Measurements from ENCODE around the gene IGF1R. TPM values are rescaled to one million over a fixed set of nuclear protein-coding genes. Genes with fewer than 3 reads are reported as not detected.

IGF1R gene
- total and polyA plus RNA-seq, 2 of the 13 experiments (the other 11 are each of a cell fraction or from before 2014, with no cell fraction given): 15.9 to 18.4 TPM

DNA sequence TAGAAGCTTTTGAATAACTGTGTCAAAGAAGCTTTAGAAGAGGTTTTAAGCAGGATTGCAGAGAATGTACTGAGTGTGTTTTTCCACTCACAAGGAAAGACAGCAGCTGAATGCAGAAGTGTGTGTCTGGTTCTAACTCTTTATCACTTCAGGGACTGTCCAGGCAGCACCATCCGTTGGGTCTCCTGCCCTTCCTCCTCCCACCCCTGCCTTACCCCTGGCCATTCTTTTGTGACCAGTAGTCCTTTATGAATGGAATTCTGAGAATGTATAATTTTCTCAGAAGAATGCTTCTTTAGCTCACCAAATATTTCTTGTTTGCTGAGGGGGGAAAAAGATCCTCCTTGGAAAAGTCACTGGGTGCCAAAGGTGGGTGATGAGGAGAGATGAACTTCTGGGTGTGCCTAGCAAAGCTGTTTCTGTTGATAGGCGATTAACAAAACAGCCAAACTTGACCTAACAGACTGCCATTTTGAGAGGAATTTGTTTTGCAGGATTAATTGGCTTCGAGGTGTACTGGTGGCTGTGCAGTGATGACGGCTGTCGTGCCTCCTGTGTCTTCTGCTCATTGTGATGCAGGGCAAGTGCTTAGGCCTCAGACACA lies 70.9 kb downstream of the IGF1R start:
- Histone ChIP-seq H3K27ac (ENCODE audit: extremely low read length, insufficient read depth, low read length) (no peak overlapping the region), H3K27me3 (ENCODE audit: control insufficient read depth in 1 of 2, insufficient read depth in 2 of 2, low read length in 2 of 2) (no peaks in the 10 kb centered on the region), H2AFZ (ENCODE audit: low read length) (no peak overlapping the region), H3K4me1 (ENCODE audit: insufficient read depth, low read length) (peaks cover 76% of the 10 kb centered on the region), H3K9ac (ENCODE audit: insufficient read depth, low read depth, low read length) (no peak overlapping the region), H4K20me1 (ENCODE audit: insufficient read depth, low read length) (peaks cover 83% of the 10 kb centered on the region), H3K4me2 (ENCODE audit: low read depth, low read length) (no peak overlapping the region), H3K79me2 (ENCODE audit: insufficient read depth, low read length) (peaks cover 100% of the 10 kb centered on the region), H3K36me3 (replicated peaks in 1 of 2; ENCODE audit: control insufficient read depth in 1 of 2, insufficient read depth in 2 of 2, low read length in 2 of 2) (no peaks in the 10 kb centered on the region; a peak in 1 of 5 replicates), H3K9me3 (ENCODE audit: low read length) (no peaks in the 10 kb centered on the region), H3K4me3 (replicated peaks in 1 of 3; ENCODE audit: insufficient read depth in 1 of 3, low read depth in 2 of 3, low read length in 3 of 3) (no peak overlapping the region)
- intact Hi-C loops (cut with micrococcal nuclease; ENCODE audit: unreplicated experiment): no loop called here
- TF ChIP-seq ZNF782 (CRISPR knock-in tag; IDR thresholded peaks at IDR 0.05; ENCODE audit: borderline replicate concordance) (no peak), FOSL1 (CRISPR knock-in tag; IDR thresholded peaks at IDR 0.05; ENCODE audit: borderline replicate concordance) (no peak), ZKSCAN5 (CRISPR knock-in tag; IDR thresholded peaks at IDR 0.05) (no peak), NKX3-1 (CRISPR knock-in tag; IDR thresholded peaks at IDR 0.05) (no peak), YY1 (IDR thresholded peaks at IDR 0.05; ENCODE audit: insufficient read depth, insufficient replicate concordance, low read depth, low read length) (no peak)
- TF ChIP-seq, protein P1, sequence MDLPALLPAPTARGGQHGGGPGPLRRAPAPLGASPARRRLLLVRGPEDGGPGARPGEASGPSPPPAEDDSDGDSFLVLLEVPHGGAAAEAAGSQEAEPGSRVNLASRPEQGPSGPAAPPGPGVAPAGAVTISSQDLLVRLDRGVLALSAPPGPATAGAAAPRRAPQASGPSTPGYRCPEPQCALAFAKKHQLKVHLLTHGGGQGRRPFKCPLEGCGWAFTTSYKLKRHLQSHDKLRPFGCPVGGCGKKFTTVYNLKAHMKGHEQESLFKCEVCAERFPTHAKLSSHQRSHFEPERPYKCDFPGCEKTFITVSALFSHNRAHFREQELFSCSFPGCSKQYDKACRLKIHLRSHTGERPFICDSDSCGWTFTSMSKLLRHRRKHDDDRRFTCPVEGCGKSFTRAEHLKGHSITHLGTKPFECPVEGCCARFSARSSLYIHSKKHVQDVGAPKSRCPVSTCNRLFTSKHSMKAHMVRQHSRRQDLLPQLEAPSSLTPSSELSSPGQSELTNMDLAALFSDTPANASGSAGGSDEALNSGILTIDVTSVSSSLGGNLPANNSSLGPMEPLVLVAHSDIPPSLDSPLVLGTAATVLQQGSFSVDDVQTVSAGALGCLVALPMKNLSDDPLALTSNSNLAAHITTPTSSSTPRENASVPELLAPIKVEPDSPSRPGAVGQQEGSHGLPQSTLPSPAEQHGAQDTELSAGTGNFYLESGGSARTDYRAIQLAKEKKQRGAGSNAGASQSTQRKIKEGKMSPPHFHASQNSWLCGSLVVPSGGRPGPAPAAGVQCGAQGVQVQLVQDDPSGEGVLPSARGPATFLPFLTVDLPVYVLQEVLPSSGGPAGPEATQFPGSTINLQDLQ (CRISPR knock-in tag; IDR thresholded peaks at IDR 0.05): no peak
- 91% methylated on average over 5 of the region's 5 CpGs for WGBS (ENCODE audit: low lambda C conversion rate)
- in situ Hi-C loops (cut with HindIII; ENCODE audit: extremely low pct_ligation_motif_present, low pct_unique_long_range_greater_than_20kb): no loop called here
- FAIRE-seq: no peak
- DNase-seq (ENCODE audit: low spot score): no peak
- ChIA-PET POLR2A (no interaction called here), CTCF (ENCODE audit: low intra/inter-chr PET ratio, low total read pairs) (no interaction called here)
- no TSS peak for BruUV-seq (replicated peaks)
- ATAC-seq: no peak
